Ureter (tissue), 1 donor: ENCODE data around the gene SGF29. TPM values are rescaled to one million over a fixed set of nuclear protein-coding genes. Genes with fewer than 3 reads are reported as not detected.

Experiments used
- total RNA-seq: library from RNA; stranded (reverse); gene quantifications from one replicate; pipeline ENCODE4 v1.2.4, GENCODE V29; 2023
- donor health status: DM: yes; HTN: yes; CAD: no.

The SGF29 gene
- total RNA-seq, 1 donor from 2014 or later, result 38.3 TPM

Other genes with a start within 250 kb of the SGF29 start
- gene NPIPB6, start 190.4 kb upstream of the SGF29 start, total RNA-seq, result 7.2 TPM
- gene EIF3CL, start 150.1 kb upstream of the SGF29 start, total RNA-seq, result 88.3 TPM
- not detected for gene NPIPB7, start 81.6 kb upstream of the SGF29 start, total RNA-seq
- 47.0 TPM for gene CLN3, start 61.8 kb upstream of the SGF29 start, total RNA-seq
- gene APOBR, start 59.3 kb upstream of the SGF29 start, total RNA-seq, result 11.0 TPM
- gene IL27, start 47.1 kb upstream of the SGF29 start, total RNA-seq, result not detected
- 127 TPM for gene NUPR1, start 14.9 kb upstream of the SGF29 start, total RNA-seq
- gene SULT1A2, start 43.1 kb downstream of the SGF29 start, total RNA-seq, result 2.9 TPM
- 20.6 TPM for gene SULT1A1, start 56.1 kb downstream of the SGF29 start, total RNA-seq
- gene NPIPB8, start 84.1 kb downstream of the SGF29 start, total RNA-seq, result 4.4 TPM
- gene EIF3C, start 157.5 kb downstream of the SGF29 start, total RNA-seq, result 435 TPM
- 5.8 TPM for gene NPIPB9, start 197.9 kb downstream of the SGF29 start, total RNA-seq